K562 (cell line): ENCODE data around the gene SMIM41.

Experiments
- CBFB ChIP-seq: sonication (generic); formaldehyde crosslinking; IDR thresholded peaks from 2 replicates; pipeline ENCODE4 v1.4.0; 2020; ENCODE audit warnings: mild to moderate bottlenecking, missing genetic modification reagents
- ELF4 ChIP-seq: fragments of 450-650 bp; formaldehyde crosslinking; IDR thresholded peaks from 2 replicates; pipeline ENCODE4 v1.4.0; 2022; ENCODE audit warnings: missing genetic modification characterization
- HINFP ChIP-seq: fragments of 450-650 bp; conservative IDR thresholded peaks from 2 replicates; pipeline ENCODE4 v1.6.1; 2016; ENCODE audit warnings: missing genetic modification characterization, low read depth, mild to moderate bottlenecking, control low read depth, missing compliant biosample characterization
- KAT2B ChIP-seq: IDR thresholded peaks from one replicate; pipeline ENCODE4 v1.6.1; 2012; ENCODE audit warnings: low read depth, mild to moderate bottlenecking, control low read depth, inconsistent platforms, low read length, moderate library complexity
- PBX2 ChIP-seq, 2 experiments: IDR thresholded peaks in 1 of 2; conservative IDR thresholded peaks in 1 of 2; 2 replicates each; pipeline ENCODE4 v1.6.1; 2016; ENCODE audit warnings: low read depth in 2 of 2, mild to moderate bottlenecking in 1 of 2, missing compliant biosample characterization in 1 of 2, missing genetic modification characterization in 1 of 2, moderate library complexity in 1 of 2
- SMAD1 ChIP-seq: fragments of 150-350 bp; IDR thresholded peaks from 2 replicates; pipeline ENCODE4 v1.6.1; 2014; ENCODE audit warnings: low read length, low read depth; ENCODE audit not compliant: partially characterized antibody
- TCF7L2 ChIP-seq: fragments of 150-350 bp; IDR thresholded peaks from 2 replicates; pipeline ENCODE4 v1.6.1; 2016; ENCODE audit warnings: low read depth, mild to moderate bottlenecking, low read length, moderate library complexity
- TEAD1 ChIP-seq, 2 experiments: fragments of 450-650 bp in 1 of 2; sonication (generic) in 1 of 2; formaldehyde crosslinking; IDR thresholded peaks; 2 replicates each; pipeline versions ENCODE4 v1.4.0 to v1.8.0; 2020 to 2022; ENCODE audit warnings: mild to moderate bottlenecking in 2 of 2, missing genetic modification reagents in 1 of 2
- ZNF766 ChIP-seq: fragments of 200-800 bp; sonication (Bioruptor generic); conservative IDR thresholded peaks from 2 replicates; pipeline ENCODE4 v1.6.1; 2016; ENCODE audit warnings: missing genetic modification characterization, missing compliant biosample characterization
- ZZZ3 ChIP-seq: fragments of 450-650 bp; IDR thresholded peaks from 2 replicates; pipeline ENCODE4 v1.6.1; 2016; ENCODE audit warnings: antibody characterized with exemption, mild to moderate bottlenecking, moderate library complexity

DNA sequence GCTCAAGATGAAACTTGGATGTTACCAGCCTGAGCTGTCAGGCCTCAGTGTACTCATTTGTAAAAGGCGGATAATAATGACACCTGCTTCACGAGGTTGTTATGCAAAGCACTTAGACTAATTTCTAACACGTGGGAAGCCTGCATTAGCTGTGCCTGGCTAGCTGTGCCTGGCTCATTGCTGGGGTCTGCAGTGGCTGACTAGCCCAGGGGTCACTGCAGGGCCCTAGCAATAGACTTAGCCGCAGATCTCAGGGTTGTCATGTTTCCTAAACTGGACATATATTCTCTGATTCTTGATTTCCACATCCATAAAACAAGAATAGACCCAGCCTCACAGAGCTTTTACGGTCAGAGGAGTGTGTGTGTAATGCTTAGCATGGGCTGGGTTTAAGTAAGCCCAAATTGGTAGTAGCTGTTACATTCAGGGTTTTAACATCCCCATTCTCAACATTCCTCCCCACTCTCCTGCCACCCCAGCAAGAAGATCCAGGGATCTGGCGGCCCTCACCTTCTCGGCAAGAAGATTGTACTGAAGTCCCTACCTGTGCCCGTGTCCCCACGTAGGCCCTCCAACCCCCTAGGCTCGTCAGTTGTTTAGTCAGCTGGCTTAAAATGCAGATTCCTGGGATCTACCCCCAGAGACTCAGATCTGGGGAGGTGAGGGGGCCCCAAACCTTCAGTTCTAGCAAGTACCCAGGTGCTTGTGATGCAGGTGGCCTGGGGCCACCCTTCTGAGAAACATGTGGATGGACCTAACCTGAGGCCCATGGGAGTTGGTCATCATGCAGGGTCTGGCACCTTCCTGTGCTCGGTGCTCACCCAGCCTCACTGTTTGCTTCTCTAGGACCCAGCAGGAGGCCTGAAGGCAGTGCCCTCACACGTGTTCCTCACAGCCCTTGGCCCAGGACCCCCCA lies 19.7 kb upstream of the SMIM41 start:
- no peak for TF ChIP-seq KAT2B
- no peak for TF ChIP-seq PBX2 (CRISPR knock-in tag; IDR thresholded peaks at IDR 0.05; ENCODE audit: low read depth)
- no peak for TF ChIP-seq PBX2 (tag; conservative IDR thresholded peaks at IDR 0.05; ENCODE audit: low read depth)
- TF ChIP-seq TCF7L2: no peak
- no peak for TF ChIP-seq ZZZ3
- TF ChIP-seq TEAD1 (CRISPR knock-in tag; IDR thresholded peaks at IDR 0.05): no peak
- TF ChIP-seq ZNF766 (CRISPR knock-in tag): no peak
- TF ChIP-seq HINFP (tag): no peak
- no peak for TF ChIP-seq ELF4 (CRISPR knock-in tag)
- no peak for TF ChIP-seq SMAD1
- no peak for TF ChIP-seq CBFB
